ENCODE data around the gene CD53.

CD53 gene

GRCh38 chr1:110948038-110948810 lies 75.3 kb downstream of the CD53 start:
- no peak for DNase-seq (ENCODE audit: low spot score)

More at GRCh38 chr1:110948038-110948810, 75.3 kb downstream of the CD53 start:
- TF ChIP-seq, protein P1, sequence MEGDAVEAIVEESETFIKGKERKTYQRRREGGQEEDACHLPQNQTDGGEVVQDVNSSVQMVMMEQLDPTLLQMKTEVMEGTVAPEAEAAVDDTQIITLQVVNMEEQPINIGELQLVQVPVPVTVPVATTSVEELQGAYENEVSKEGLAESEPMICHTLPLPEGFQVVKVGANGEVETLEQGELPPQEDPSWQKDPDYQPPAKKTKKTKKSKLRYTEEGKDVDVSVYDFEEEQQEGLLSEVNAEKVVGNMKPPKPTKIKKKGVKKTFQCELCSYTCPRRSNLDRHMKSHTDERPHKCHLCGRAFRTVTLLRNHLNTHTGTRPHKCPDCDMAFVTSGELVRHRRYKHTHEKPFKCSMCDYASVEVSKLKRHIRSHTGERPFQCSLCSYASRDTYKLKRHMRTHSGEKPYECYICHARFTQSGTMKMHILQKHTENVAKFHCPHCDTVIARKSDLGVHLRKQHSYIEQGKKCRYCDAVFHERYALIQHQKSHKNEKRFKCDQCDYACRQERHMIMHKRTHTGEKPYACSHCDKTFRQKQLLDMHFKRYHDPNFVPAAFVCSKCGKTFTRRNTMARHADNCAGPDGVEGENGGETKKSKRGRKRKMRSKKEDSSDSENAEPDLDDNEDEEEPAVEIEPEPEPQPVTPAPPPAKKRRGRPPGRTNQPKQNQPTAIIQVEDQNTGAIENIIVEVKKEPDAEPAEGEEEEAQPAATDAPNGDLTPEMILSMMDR (IDR thresholded peaks at IDR 0.05; ENCODE audit: borderline replicate concordance, control extremely low read depth, extremely low read depth, insufficient read depth, missing control alignments): no peak
- in situ Hi-C loops (cut with MboI; ENCODE audit: low sequenced_read_pairs, unreplicated experiment): no loop called here
